Activated naive CD4-positive, alpha-beta T cell treated with anti-CD3 and anti-CD28 coated beads for 36 hours (primary cell): ENCODE data around the gene GABRG3. TPM values are rescaled to one million over a fixed set of nuclear protein-coding genes. Genes with fewer than 3 reads are reported as not detected.
"Not testable (repeated sequence)": the region's sequence is repeated elsewhere in the genome, so short reads cannot be mapped to it uniquely, and the experiment has no call there.

ENCODE experiments used
- CTCF ChIA-PET: fragments of 350-600 bp; sonication (Branson Sonifier 250); formaldehyde crosslinking; loops from one replicate; lab custom pipeline; 2021; ENCODE audit warnings: antibody characterized with exemption; lab: Charles Lee
- DNase-seq: peaks from one replicate; pipeline ENCODE4 v3.0.0-alpha.2; 2020
- H3K27ac Mint-ChIP-seq: one replicate; pipeline ENCODE4 v1.8.0; 2021; ENCODE audit warnings: mild to moderate bottlenecking, mixed read lengths
- H3K27me3 Mint-ChIP-seq: one replicate; pipeline ENCODE4 v1.8.0; 2021; ENCODE audit warnings: low read depth, mixed read lengths
- H3K36me3 Mint-ChIP-seq: one replicate; pipeline ENCODE4 v1.8.0; 2021; ENCODE audit warnings: low read depth, mixed read lengths
- H3K4me1 Mint-ChIP-seq: one replicate; pipeline ENCODE4 v1.8.0; 2021; ENCODE audit warnings: low read depth, mixed read lengths
- H3K4me3 Mint-ChIP-seq: one replicate; pipeline ENCODE4 v1.8.0; 2021; ENCODE audit warnings: mild to moderate bottlenecking, moderate library complexity, mixed read lengths
- H3K9me3 Mint-ChIP-seq: one replicate; pipeline ENCODE4 v1.8.0; 2021; ENCODE audit warnings: mixed read lengths
- intact Hi-C: fragments of 100-400 bp; cut with micrococcal nuclease; formaldehyde crosslinking; loops from one replicate; pipeline ENCODE4 v1.15.1; 2023
- total RNA-seq, 2 experiments: library from RNA; stranded (reverse); gene quantifications; one replicate each; pipeline ENCODE4 v1.2.3, GENCODE V29; 2021

Gene GABRG3
- total RNA-seq, 2 experiments from 2014 or later: not detected

GRCh38 chr15:27175472-27176153 lies 204.6 kb downstream of the GABRG3 start:
- H3K36me3 Mint-ChIP-seq: no peaks in the 10 kb centered on the region
- no peak overlapping the region for H3K4me3 Mint-ChIP-seq
- no peak overlapping the region for H3K27ac Mint-ChIP-seq
- intact Hi-C loops: loop anchor here (10.0 kb wide), 1 partner anchor 59 kb away; no protein-coding TSS in a partner anchor
- CTCF ChIA-PET: no interaction called here
- no peaks in the 10 kb centered on the region for H3K4me1 Mint-ChIP-seq
- H3K27me3 Mint-ChIP-seq: no peaks in the 10 kb centered on the region
- no peak for DNase-seq
- peaks cover 17% of the 10 kb centered on the region for H3K9me3 Mint-ChIP-seq

DNA sequence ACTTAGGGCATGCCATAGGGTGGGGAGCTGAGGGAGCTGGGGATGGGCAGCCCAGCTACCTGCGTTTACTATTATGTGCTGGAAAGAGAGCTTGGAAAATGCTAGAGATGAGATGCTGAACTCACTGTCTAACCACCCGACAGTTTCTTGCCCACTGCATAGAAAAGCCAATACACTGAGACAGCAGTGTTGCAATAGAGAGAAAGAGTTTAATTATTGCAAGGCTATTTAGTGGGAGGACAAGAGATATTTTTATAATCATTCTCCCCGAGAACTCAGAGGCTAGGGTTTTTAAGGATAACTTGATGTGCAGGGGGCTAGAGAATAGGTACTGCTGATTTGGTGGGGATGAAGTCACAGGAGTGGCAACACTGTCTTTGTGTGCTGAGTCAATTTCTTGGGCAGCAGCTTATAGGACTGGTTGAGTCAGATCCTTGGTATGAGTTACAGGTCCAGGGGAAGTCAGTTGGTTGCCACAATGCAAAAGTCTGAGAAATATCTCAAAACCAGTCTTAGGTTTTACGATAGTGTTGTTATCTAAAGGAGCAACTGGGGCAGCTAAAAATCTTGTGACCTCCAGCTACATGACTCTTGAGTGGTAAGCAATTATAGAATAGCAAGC lies 205.9 kb downstream of the GABRG3 start:
- Mint-ChIP-seq H3K4me1 (no peaks in the 10 kb centered on the region), H3K9me3 (peaks cover 19% of the 10 kb centered on the region), H3K36me3 (no peaks in the 10 kb centered on the region), H3K27ac (no peak overlapping the region), H3K4me3 (no peak overlapping the region), H3K27me3 (no peaks in the 10 kb centered on the region)
- no peak for DNase-seq
- CTCF ChIA-PET: interaction anchor here (0.6 kb wide), 1 partner anchor 77 kb away, joined by 3 read pairs; no protein-coding TSS in a partner anchor
- intact Hi-C loops: loop anchor here (10.0 kb wide), 1 partner anchor 58 kb away; no protein-coding TSS in a partner anchor

GRCh38 chr15:27179789-27180188 lies 208.8 kb downstream of the GABRG3 start:
- intact Hi-C loops: loop anchor here (10.0 kb wide), 1 partner anchor 55 kb away; no protein-coding TSS in a partner anchor
- Mint-ChIP-seq H3K27me3 (no peaks in the 10 kb centered on the region), H3K4me1 (no peaks in the 10 kb centered on the region), H3K36me3 (no peaks in the 10 kb centered on the region), H3K27ac (no peak overlapping the region), H3K4me3 (no peak overlapping the region), H3K9me3 (peaks cover 14% of the 10 kb centered on the region)
- CTCF ChIA-PET: no interaction called here
- no peak for DNase-seq

DNA sequence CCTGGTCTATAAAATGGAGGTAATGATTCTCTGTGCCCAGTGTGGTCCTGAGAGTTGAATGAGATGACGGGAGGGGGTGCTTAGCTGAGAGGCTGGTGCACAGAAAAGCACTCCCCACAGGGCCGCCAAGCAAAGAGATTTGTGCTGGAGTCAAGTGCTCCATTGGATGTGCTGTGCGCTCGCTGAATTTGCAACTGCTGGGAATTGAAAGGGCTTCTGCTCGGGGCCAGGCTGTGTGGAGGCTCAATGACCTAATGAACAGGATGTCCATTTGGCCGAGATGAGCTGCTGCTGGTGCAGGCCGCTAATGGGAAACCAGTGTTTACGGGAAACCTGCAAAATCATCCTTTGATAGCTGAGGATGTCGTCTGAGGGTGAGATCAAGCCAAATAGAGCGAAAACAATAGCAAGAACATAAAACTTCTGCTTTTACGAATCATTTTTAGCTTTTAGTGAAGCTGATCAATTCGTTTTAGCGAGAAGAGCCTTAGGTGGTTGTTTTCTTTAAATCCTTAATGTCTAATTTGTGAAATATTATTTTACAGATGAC lies 211.7 kb downstream of the GABRG3 start:
- no peaks in the 10 kb centered on the region for H3K4me1 Mint-ChIP-seq
- H3K4me3 Mint-ChIP-seq: no peak overlapping the region

DNA sequence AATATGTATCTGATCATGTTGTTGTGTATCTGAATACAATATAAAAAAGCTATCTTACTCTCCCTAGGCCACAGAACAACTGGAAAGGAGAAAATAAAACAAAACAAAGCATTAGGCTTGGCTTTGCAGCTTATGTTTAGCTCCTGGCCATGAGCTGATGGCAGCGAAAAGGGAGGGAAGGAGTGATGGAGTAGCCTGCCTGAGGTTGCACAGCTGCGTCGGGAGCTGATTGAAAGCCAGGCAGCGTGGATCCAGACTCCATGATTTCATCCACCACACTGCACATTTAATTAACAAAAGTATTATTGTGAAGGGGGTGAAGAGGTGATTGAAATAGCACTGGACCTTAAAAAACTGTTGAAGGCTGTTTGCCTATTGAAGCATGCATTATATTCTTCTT lies 212.2 kb downstream of the GABRG3 start:
- Mint-ChIP-seq H3K4me1 (no peaks in the 10 kb centered on the region), H3K9me3 (peaks cover 11% of the 10 kb centered on the region), H3K27me3 (no peaks in the 10 kb centered on the region), H3K27ac (no peak overlapping the region), H3K36me3 (no peaks in the 10 kb centered on the region), H3K4me3 (no peak overlapping the region)
- intact Hi-C loops: no loop called here
- no peak for DNase-seq
- CTCF ChIA-PET: no interaction called here

More for the DNA sequence above, 211.7 kb downstream of the GABRG3 start:
- no peak overlapping the region for H3K27ac Mint-ChIP-seq
- DNase-seq: no peak
- CTCF ChIA-PET: no interaction called here
- peaks cover 11% of the 10 kb centered on the region for H3K9me3 Mint-ChIP-seq
- intact Hi-C loops: no loop called here
- H3K27me3 Mint-ChIP-seq: no peaks in the 10 kb centered on the region
- H3K36me3 Mint-ChIP-seq: no peaks in the 10 kb centered on the region

DNA sequence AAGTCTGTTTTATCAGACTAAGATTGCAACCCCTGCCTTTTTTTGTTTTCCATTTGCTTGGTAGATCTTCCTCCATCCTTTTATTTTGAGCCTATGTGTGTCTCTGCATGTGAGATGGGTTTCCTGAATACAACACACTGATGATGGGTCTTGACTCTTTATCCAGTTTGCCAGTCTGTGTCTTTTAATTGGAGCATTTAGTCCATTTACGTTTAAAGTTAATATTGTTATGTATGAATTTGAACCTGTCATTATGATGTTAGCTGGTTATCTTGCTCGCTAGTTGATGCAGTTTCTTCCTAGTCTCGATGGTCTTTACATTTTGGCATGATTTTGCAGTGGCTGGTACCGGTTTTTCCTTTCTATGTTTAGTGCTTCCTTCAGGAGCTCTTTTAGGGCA lies 220.5 kb downstream of the GABRG3 start:
- DNase-seq, CTCF ChIA-PET, intact Hi-C loops: not testable (repeated sequence)

GRCh38 chr15:27196691-27197090 lies 225.7 kb downstream of the GABRG3 start:
- Mint-ChIP-seq H3K4me3 (no peak overlapping the region), H3K9me3 (peaks cover 9% of the 10 kb centered on the region), H3K27me3 (no peaks in the 10 kb centered on the region), H3K36me3 (no peaks in the 10 kb centered on the region), H3K27ac (no peak overlapping the region), H3K4me1 (no peaks in the 10 kb centered on the region)
- intact Hi-C loops: no loop called here
- DNase-seq: no peak
- CTCF ChIA-PET: interaction anchor here (0.6 kb wide), 1 partner anchor 30 kb away, joined by 3 read pairs; no protein-coding TSS in a partner anchor

More for the DNA sequence above, 220.5 kb downstream of the GABRG3 start:
- H3K27me3 Mint-ChIP-seq, H3K4me3 Mint-ChIP-seq, H3K27ac Mint-ChIP-seq, H3K36me3 Mint-ChIP-seq, H3K4me1 Mint-ChIP-seq: not testable (repeated sequence)
- peaks cover 20% of the 10 kb centered on the region for H3K9me3 Mint-ChIP-seq

GRCh38 chr15:27201425-27201824 lies 230.4 kb downstream of the GABRG3 start:
- H3K4me1 Mint-ChIP-seq: no peaks in the 10 kb centered on the region
- CTCF ChIA-PET: no interaction called here
- H3K36me3 Mint-ChIP-seq: no peaks in the 10 kb centered on the region
- H3K27ac Mint-ChIP-seq: no peak overlapping the region
- intact Hi-C loops: no loop called here
- H3K4me3 Mint-ChIP-seq: no peak overlapping the region
- H3K9me3 Mint-ChIP-seq: peaks cover 4% of the 10 kb centered on the region
- no peaks in the 10 kb centered on the region for H3K27me3 Mint-ChIP-seq
- no peak for DNase-seq

DNA sequence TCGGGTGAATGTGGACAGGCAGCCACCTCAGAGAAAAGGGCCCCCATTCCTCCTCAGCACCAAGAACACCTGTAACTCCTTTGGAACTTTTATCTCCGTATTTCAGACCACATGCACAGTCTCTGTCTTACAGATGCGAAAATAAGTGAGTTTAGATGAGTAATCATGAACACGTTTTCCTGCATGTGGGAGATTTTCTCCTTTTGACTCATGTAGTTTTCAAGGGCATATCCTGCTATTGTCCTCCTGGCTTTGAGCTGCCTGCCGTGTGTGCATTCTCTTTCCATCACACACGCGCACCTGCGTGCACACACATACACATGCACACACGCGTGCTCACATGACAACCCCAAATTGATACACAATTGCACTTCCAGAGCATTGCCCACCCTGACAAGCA lies 239.2 kb downstream of the GABRG3 start:
- Mint-ChIP-seq H3K4me3 (no peak overlapping the region), H3K27me3 (no peaks in the 10 kb centered on the region), H3K27ac (no peak overlapping the region), H3K36me3 (no peaks in the 10 kb centered on the region), H3K9me3 (peaks cover 7% of the 10 kb centered on the region), H3K4me1 (no peaks in the 10 kb centered on the region)
- intact Hi-C loops: no loop called here
- DNase-seq: no peak
- CTCF ChIA-PET: no interaction called here

- peaks cover 10% of the 10 kb centered on the region for H3K9me3 Mint-ChIP-seq
- H3K4me3 Mint-ChIP-seq: no peak overlapping the region
- H3K27ac Mint-ChIP-seq: no peak overlapping the region
- no peaks in the 10 kb centered on the region for H3K4me1 Mint-ChIP-seq
- intact Hi-C loops: no loop called here
- H3K36me3 Mint-ChIP-seq: no peaks in the 10 kb centered on the region
- DNase-seq: no peak
- CTCF ChIA-PET: no interaction called here
- no peaks in the 10 kb centered on the region for H3K27me3 Mint-ChIP-seq
Observed at GRCh38 chr15:27214032-27214431, 243.1 kb downstream of the GABRG3 start.

- H3K4me1 Mint-ChIP-seq: no peaks in the 10 kb centered on the region
- intact Hi-C loops: no loop called here
- H3K27ac Mint-ChIP-seq: no peak overlapping the region
- CTCF ChIA-PET: no interaction called here
- peaks cover 10% of the 10 kb centered on the region for H3K9me3 Mint-ChIP-seq
- H3K27me3 Mint-ChIP-seq: no peaks in the 10 kb centered on the region
- DNase-seq: no peak
- H3K4me3 Mint-ChIP-seq: no peak overlapping the region
- no peaks in the 10 kb centered on the region for H3K36me3 Mint-ChIP-seq
Observed at GRCh38 chr15:27214961-27215360, 244.0 kb downstream of the GABRG3 start.

DNA sequence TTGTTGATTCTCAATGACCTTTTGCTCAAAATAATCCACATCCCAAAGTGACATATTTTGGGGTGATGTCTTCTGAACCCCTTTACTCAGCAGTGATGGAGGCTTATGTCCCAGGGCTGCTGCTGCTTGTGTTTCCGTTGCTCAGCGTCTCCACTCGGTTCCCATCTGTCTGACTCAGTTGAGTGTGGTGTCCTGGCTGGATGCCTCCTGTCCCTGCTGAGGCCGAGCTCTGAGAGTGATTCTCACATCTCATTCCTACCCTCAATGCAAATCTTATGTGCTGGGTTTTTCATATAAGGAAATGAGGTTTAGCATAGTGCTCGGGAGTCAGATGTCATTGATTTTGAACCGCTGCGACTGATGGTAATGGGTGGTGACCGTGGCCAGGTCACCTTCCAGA lies 247.4 kb downstream of the GABRG3 start:
- no peaks in the 10 kb centered on the region for H3K36me3 Mint-ChIP-seq
- H3K27me3 Mint-ChIP-seq: no peaks in the 10 kb centered on the region
- intact Hi-C loops: no loop called here
- CTCF ChIA-PET: no interaction called here
- no peaks in the 10 kb centered on the region for H3K4me1 Mint-ChIP-seq
- no peak for DNase-seq
- H3K27ac Mint-ChIP-seq: no peak overlapping the region
- H3K9me3 Mint-ChIP-seq: peaks cover 2% of the 10 kb centered on the region
- no peak overlapping the region for H3K4me3 Mint-ChIP-seq

DNA sequence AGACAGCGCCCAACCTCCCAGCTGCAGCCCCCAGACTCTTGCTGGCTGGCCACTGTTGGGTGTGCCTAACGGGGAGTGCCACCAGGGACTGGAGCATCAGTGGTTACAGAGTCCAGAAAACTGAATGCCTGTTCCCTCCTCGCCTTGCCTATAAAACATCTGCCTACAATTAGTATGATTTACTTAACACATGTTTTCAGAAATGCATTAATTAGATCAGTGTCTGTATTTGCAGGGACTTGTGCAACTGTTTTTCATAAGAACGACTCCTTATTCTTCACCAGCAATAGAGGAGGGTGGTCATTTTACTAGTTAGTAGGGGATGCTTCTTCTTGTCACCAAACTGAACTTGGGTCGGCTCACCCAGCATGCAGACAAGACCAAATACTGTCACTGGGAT lies 248.7 kb downstream of the GABRG3 start:
- peaks cover 2% of the 10 kb centered on the region for H3K9me3 Mint-ChIP-seq
- no peaks in the 10 kb centered on the region for H3K36me3 Mint-ChIP-seq
- CTCF ChIA-PET: no interaction called here
- H3K27ac Mint-ChIP-seq: no peak overlapping the region
- no peaks in the 10 kb centered on the region for H3K4me1 Mint-ChIP-seq
- no peak overlapping the region for H3K4me3 Mint-ChIP-seq
- no peak for DNase-seq
- no peaks in the 10 kb centered on the region for H3K27me3 Mint-ChIP-seq
- intact Hi-C loops: no loop called here
